Ishikawa (cell line): ENCODE results near the gene RAET1L.

ENCODE experiments used
- CEBPB ChIP-seq: IDR thresholded peaks from 2 replicates; pipeline ENCODE4 v1.6.1; 2012
- CREB1 ChIP-seq: IDR thresholded peaks from 2 replicates; pipeline ENCODE4 v1.6.1; 2012; ENCODE audit warnings: low read depth
- EGR1 ChIP-seq: IDR thresholded peaks from 2 replicates; pipeline ENCODE4 v1.6.1; 2012
- EP300 ChIP-seq: IDR thresholded peaks from 2 replicates; pipeline ENCODE4 v1.6.1; 2012; ENCODE audit warnings: borderline replicate concordance
- FOXM1 ChIP-seq: IDR thresholded peaks from 2 replicates; pipeline ENCODE4 v1.6.1; 2012; ENCODE audit warnings: low read depth, borderline replicate concordance
- MAX ChIP-seq: IDR thresholded peaks from 2 replicates; pipeline ENCODE4 v1.6.1; 2012
- NFIC ChIP-seq: IDR thresholded peaks from 2 replicates; pipeline ENCODE4 v1.6.1; 2012
- RAD21 ChIP-seq: IDR thresholded peaks from 2 replicates; pipeline ENCODE4 v1.6.1; 2012; ENCODE audit warnings: low read depth
- REST ChIP-seq: IDR thresholded peaks from 2 replicates; pipeline ENCODE4 v1.6.1; 2012; ENCODE audit warnings: low read depth, mild to moderate bottlenecking
- TAF1 ChIP-seq: IDR thresholded peaks from 2 replicates; pipeline ENCODE4 v1.6.1; 2012; ENCODE audit warnings: low read depth, mild to moderate bottlenecking
- TCF12 ChIP-seq: IDR thresholded peaks from 2 replicates; pipeline ENCODE4 v1.6.1; 2012; ENCODE audit warnings: low read depth
- TEAD4 ChIP-seq: IDR thresholded peaks from 2 replicates; pipeline ENCODE4 v1.6.1; 2012
- USF1 ChIP-seq: IDR thresholded peaks from 2 replicates; pipeline ENCODE4 v1.6.1; 2012
- YY1 ChIP-seq: IDR thresholded peaks from 2 replicates; pipeline ENCODE4 v1.6.1; 2012; ENCODE audit warnings: low read depth
- ZBTB7A ChIP-seq: IDR thresholded peaks from 2 replicates; pipeline ENCODE4 v1.6.1; 2012; ENCODE audit warnings: low read depth

Gene RAET1L

GRCh38 chr6:150033207-150033771, 8.0 kb upstream of the RAET1L start:
- no peak for TF ChIP-seq TAF1
- TF ChIP-seq USF1 = no peak

- TF ChIP-seq EP300 = no peak
Measured at GRCh38 chr6:150032598-150032997, 7.3 kb upstream of the RAET1L start.

GRCh38 chr6:150030611-150031010, 5.3 kb upstream of the RAET1L start:
- no peak for TF ChIP-seq CREB1
- no peak for TF ChIP-seq USF1
- no peak for TF ChIP-seq TAF1
- TF ChIP-seq EP300 = no peak
- TF ChIP-seq TEAD4 = no peak
- no peak for TF ChIP-seq EGR1
- TF ChIP-seq CEBPB = no peak
- no peak for TF ChIP-seq ZBTB7A
- no peak for TF ChIP-seq RAD21
- TF ChIP-seq YY1 = no peak
- no peak for TF ChIP-seq REST
- TF ChIP-seq NFIC = no peak
- TF ChIP-seq TCF12 = no peak
- TF ChIP-seq MAX = no peak
- TF ChIP-seq FOXM1 = no peak

GRCh38 chr6:150029749-150030148, 4.4 kb upstream of the RAET1L start:
- no peak for TF ChIP-seq CREB1
- no peak for TF ChIP-seq TEAD4
- no peak for TF ChIP-seq NFIC
- TF ChIP-seq MAX = no peak
- TF ChIP-seq USF1 = no peak

- TF ChIP-seq FOXM1 (no peak), ZBTB7A (no peak), TEAD4 (no peak), REST (no peak), TAF1 (no peak), NFIC (no peak), RAD21 (no peak), USF1 (no peak), CREB1 (no peak), EP300 (no peak), CEBPB (no peak), YY1 (no peak), MAX (no peak), TCF12 (no peak), EGR1 (no peak)
Measured at GRCh38 chr6:150029276-150029675, 3.9 kb upstream of the RAET1L start.

- no peak for TF ChIP-seq RAD21
- TF ChIP-seq USF1 = no peak
- no peak for TF ChIP-seq MAX
- no peak for TF ChIP-seq TAF1
- no peak for TF ChIP-seq EP300
- TF ChIP-seq FOXM1 = no peak
- no peak for TF ChIP-seq YY1
- no peak for TF ChIP-seq TEAD4
- no peak for TF ChIP-seq EGR1
- no peak for TF ChIP-seq NFIC
- TF ChIP-seq ZBTB7A = no peak
- no peak for TF ChIP-seq REST
- TF ChIP-seq TCF12 = no peak
- TF ChIP-seq CEBPB = no peak
Measured at GRCh38 chr6:150028799-150029198, 3.5 kb upstream of the RAET1L start.
